ENCODE measurements around the gene NAIF1. TPM values are rescaled to one million over a fixed set of nuclear protein-coding genes. Genes with fewer than 3 reads are reported as not detected.
"Not testable (repeated sequence)": the region's sequence is repeated elsewhere in the genome, so short reads cannot be mapped to it uniquely, and the experiment has no call there.

NAIF1 gene
- total RNA-seq, 2 donors from 2014 or later, result 10.8 to 11.6 TPM

DNA sequence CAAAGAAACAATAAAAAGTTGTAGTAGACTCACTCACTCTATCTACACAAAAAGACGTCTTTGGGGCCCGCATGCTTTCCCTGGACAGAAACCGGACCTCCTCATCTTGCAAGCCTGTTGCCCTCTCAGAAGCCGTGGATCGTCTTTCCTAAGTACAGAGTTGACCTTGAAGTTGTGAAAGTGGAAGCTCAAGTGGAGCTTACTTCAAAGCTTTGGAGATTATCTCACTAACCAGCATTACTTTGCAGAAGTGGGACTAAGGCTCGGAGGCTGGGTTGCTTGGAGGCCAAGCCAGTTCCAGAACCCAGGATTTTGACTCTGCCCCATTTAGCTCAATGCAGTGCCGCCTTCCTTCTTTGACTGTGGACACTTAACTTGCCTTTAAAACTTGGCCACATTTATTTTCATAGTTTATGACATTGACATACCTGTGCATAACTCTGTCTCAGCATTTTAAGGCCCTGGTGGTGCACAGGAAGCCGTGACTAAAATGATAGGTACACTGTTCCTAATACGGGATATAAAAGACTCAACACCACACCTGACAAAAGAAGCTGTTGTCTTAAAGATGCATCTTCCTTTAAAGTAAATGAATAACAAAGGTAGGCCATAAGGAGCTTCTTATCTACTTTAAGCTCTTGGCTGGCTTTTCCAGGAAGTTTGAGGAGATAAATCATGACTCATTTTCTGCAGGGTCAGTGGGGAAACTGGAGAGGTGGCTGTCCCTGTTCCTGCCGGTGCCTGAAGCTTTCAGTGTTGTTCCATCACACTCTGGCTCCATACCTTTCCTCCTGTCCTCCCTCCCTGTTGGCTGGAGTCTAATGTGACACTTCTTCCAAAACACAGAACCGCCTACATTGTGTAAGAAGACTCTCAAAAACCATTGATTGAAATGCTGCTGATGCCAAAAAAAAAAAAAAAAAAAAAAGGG is 11.6 kb upstream of the NAIF1 start:
- H3K4me3 ChIP-seq, result no peak overlapping the region
- H3K9me3 ChIP-seq, result no peaks in the 10 kb centered on the region
- no peaks in the 10 kb centered on the region for H3K36me3 ChIP-seq
- H3K4me1 ChIP-seq, result peaks cover 4% of the 10 kb centered on the region
- DNase-seq, result peak; percentile 75
- H3K27me3 ChIP-seq, result no peaks in the 10 kb centered on the region
- intact Hi-C loops (cut with DNase I), result no loop called here
- TF ChIP-seq, protein P1, sequence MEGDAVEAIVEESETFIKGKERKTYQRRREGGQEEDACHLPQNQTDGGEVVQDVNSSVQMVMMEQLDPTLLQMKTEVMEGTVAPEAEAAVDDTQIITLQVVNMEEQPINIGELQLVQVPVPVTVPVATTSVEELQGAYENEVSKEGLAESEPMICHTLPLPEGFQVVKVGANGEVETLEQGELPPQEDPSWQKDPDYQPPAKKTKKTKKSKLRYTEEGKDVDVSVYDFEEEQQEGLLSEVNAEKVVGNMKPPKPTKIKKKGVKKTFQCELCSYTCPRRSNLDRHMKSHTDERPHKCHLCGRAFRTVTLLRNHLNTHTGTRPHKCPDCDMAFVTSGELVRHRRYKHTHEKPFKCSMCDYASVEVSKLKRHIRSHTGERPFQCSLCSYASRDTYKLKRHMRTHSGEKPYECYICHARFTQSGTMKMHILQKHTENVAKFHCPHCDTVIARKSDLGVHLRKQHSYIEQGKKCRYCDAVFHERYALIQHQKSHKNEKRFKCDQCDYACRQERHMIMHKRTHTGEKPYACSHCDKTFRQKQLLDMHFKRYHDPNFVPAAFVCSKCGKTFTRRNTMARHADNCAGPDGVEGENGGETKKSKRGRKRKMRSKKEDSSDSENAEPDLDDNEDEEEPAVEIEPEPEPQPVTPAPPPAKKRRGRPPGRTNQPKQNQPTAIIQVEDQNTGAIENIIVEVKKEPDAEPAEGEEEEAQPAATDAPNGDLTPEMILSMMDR (IDR thresholded peaks at IDR 0.05), result no peak
- H3K27ac ChIP-seq, result peak overlapping the region; percentile 84
- peak overlapping the region; percentile 36 to 73 for H3K9ac ChIP-seq (ENCODE audit: low read depth in 2 of 2, low read length in 2 of 2)

DNA sequence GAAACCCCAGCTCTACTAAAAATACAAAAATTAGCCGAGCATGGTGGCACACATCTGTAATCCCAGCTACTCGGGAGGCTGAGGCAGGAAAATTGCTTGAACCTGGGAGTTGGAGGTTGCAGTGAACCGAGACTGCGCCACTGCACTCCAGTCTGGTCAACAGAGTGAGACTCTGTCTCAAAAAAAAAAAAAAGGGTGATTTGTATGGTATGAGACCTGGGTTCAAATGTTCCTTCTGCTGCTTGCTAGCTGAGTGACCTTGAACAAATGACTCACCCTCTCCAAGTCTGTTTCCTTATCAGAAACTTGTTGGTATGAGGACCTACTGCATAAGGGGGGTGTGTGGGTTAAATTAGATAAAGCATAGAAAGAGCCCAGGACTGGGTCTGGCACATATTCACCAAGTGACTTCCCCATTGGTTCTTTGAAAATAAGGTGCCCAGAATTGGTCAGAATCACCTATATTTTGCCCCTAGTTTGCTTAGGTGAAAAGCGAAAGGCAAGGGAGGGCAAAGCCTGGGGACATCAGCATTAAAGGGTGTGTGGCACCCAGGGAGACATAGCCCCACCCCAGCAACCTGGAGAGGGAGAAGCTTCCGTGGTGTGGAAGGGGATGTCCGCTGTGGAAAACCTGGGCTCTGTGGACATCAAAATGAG is 10.9 kb upstream of the NAIF1 start:
- H3K27me3 ChIP-seq, result no peaks in the 10 kb centered on the region
- H3K4me1 ChIP-seq, result peaks cover 12% of the 10 kb centered on the region
- no peak for DNase-seq
- peak overlapping the region; percentile 84 for H3K27ac ChIP-seq
- intact Hi-C loops (cut with DNase I), result no loop called here
- no peaks in the 10 kb centered on the region for H3K36me3 ChIP-seq
- no peaks in the 10 kb centered on the region for H3K9me3 ChIP-seq
- TF ChIP-seq, protein P1 (IDR thresholded peaks at IDR 0.05), result no peak
- peak overlapping the region; percentile 36 to 73 for H3K9ac ChIP-seq (ENCODE audit: low read depth in 2 of 2, low read length in 2 of 2)
- H3K4me3 ChIP-seq, result no peak overlapping the region

DNA sequence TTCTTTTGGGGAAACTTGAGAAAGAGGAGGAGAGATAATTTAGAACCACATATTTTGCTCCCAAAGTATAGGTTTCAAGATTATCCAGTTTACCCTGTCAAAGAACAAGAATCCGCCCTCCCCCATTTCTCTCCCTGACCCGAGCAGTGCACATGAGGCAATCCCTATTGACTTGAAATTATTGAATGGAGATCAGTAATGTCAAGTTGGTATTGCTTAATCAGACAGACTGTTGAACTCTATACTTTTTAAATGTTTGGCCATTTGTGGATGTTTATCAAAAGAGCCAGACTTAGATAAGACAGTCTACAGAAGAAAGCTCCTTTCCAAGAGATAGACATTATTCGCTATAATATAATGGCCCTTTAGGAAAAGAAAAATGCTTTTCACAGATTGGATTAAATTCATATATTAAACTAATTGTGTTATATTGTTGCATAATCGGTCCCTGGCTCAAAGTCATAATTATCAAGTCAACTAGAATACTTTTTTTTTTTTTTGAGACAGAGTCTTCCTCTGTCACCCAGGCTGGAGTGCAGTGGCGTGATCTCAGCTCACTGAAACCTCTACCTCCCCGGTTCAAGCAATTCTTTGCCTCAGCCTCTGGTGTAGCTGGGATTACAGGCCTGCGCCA is 6.2 kb upstream of the NAIF1 start:
- TF ChIP-seq, protein P1 (IDR thresholded peaks at IDR 0.05), result no peak
- peak overlapping the region in 1 of 2 donors; percentile 82 for H3K9ac ChIP-seq (ENCODE audit: low read depth in 2 of 2, low read length in 2 of 2)
- peak overlapping the region; percentile 86 for H3K27ac ChIP-seq
- intact Hi-C loops (cut with DNase I), result no loop called here
- no peak overlapping the region for H3K4me3 ChIP-seq
- no peak for DNase-seq
- no peaks in the 10 kb centered on the region for H3K36me3 ChIP-seq
- H3K27me3 ChIP-seq, result no peaks in the 10 kb centered on the region
- H3K4me1 ChIP-seq, result peaks cover 34% of the 10 kb centered on the region
- no peaks in the 10 kb centered on the region for H3K9me3 ChIP-seq

DNA sequence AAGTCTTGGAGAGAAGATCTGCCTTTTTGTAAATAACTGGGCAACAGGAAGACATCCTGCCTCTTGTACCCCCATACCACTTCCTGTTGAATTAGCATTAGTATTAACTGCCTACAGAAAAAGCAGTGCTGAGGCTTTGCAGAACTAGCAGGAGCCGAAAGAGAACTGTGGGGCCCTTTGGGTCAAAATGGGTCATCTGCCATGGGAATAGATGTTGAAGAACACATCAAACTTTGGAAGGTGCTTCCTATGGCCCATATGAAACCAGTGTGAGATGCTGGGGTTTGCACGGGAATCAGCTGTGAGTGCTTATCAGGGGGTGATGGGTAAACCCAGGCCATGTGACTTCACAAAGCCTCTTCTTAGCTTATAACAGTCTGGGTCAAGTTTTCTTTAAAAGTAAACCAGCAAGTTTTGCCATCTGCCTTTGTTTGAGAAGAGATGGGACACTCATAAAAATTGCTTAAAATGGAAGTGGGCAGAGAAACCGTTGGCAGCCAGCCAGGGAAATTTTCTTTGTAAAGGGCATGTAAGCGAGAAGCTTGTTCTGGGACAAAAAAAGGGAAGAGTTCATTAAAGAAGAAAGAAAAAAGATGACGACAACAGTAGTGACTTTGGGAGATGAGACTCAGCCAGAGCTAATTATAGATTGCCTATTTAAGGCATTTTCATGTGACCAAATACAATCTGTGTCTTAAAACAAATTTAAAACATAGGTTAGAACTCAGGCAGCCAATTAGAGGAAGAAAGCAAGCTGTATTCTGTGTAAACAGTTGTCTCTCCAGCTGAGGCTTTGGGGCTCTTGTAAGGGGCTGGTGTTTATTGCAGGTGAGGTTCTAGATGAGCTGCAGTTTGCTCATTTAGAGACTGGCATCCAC is 5.3 kb upstream of the NAIF1 start:
- Histone ChIP-seq H3K4me1 (peaks cover 31% of the 10 kb centered on the region), H3K36me3 (no peaks in the 10 kb centered on the region), H3K9me3 (no peaks in the 10 kb centered on the region), H3K27me3 (no peaks in the 10 kb centered on the region), H3K4me3 (no peak overlapping the region), H3K27ac (peak overlapping the region; percentile 86), H3K9ac (ENCODE audit: low read depth in 2 of 2, low read length in 2 of 2) (peak overlapping the region in 1 of 2 donors; percentile 82)
- DNase-seq, result peak; percentile 95
- TF ChIP-seq, protein P1 (IDR thresholded peaks at IDR 0.05), result no peak
- intact Hi-C loops (cut with DNase I), result no loop called here

DNA sequence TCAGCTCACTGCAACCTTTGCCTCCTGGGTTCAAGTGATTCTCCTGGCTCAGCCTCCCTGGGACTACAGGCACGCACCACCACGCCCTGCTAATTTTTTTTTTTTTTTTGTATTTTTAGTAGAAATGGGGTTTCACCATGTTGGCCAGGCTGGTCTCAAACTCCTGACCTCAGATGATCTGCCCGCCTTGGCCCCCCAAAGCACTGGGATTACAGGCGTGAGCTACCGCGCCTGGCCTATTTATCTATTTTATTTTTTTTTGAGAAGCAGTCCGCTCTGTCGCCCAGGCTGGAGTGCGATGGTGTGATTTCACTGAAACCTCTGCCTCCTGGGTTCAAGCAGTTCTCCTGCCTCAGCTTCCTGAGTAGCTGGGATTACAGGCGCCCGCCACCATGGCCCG is 4.4 kb upstream of the NAIF1 start:
- H3K27me3 ChIP-seq; H3K9me3 ChIP-seq; DNase-seq; H3K4me3 ChIP-seq; intact Hi-C loops (cut with DNase I); H3K36me3 ChIP-seq: not testable (repeated sequence)
- peaks cover 35% of the 10 kb centered on the region for H3K4me1 ChIP-seq
- H3K27ac ChIP-seq, result peak overlapping the region; percentile 86
- peak overlapping the region in 1 of 2 donors; percentile 6 for H3K9ac ChIP-seq (ENCODE audit: low read depth in 2 of 2, low read length in 2 of 2)
